Skeletal muscle satellite cell (primary cell): ENCODE results near the gene TAF1B.

Source experiments
- H3K27me3 ChIP-seq: 2 replicates; pipeline ENCODE4 v1.7.0; 2013; ENCODE audit warnings: low read length; ENCODE audit not compliant: control insufficient read depth, insufficient read depth
- H3K36me3 ChIP-seq: 2 replicates; pipeline ENCODE4 v1.7.0; 2013; ENCODE audit warnings: mild to moderate bottlenecking, control low read depth, low read length; ENCODE audit not compliant: insufficient read depth
- H3K4me1 ChIP-seq: 2 replicates; pipeline ENCODE4 v1.7.0; 2013; ENCODE audit warnings: low read length; ENCODE audit not compliant: control insufficient read depth, insufficient read depth
- H3K4me2 ChIP-seq: 2 replicates; pipeline ENCODE4 v1.7.0; 2013; ENCODE audit warnings: mild to moderate bottlenecking, low read length
- H3K4me3 ChIP-seq: 2 replicates; pipeline ENCODE4 v1.7.0; 2013; ENCODE audit warnings: low read length
- H3K9ac ChIP-seq: 2 replicates; pipeline ENCODE4 v1.7.0; 2013; ENCODE audit warnings: mild to moderate bottlenecking, low read depth, low read length, moderate library complexity
- H3K9me3 ChIP-seq: replicated peaks from 2 replicates; pipeline ENCODE4 v1.7.0; 2013; ENCODE audit warnings: mild to moderate bottlenecking, control low read depth, low read length

Gene TAF1B

DNA sequence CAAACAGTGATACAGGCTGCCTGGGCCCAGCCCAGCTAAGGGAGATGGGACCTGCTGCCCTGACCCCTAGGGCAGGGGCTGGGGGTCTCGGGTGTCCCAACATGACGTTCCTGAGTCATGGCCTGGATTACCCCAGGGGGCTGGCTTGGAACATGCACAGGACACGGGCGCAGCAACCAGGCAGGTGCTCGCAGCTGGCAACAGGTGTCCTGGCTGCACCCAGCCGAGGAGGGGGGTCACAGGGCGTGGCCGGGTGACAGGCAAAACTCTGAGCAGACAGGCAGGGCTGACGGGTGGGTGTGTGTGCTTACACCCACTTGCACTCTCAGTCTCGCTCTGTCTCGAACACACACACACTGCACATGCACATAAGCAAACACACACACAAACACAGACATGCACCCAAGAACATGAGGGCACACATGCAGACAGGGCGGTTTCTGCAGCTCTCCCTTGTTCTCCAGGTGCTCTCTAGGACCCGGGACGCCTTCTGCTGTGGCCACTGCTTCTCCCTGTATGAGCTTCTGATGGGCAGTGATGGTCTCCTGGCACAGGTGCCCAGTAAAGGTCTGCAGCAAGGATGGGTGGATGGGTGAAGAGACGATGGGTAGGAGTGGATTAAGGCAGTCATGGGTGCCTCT lies 33.7 kb upstream of the TAF1B start:
- Histone ChIP-seq H3K4me2 (no peak overlapping the region), H3K36me3 (no peaks in the 10 kb centered on the region), H3K4me1 (peaks cover 23% of the 10 kb centered on the region), H3K9ac (no peak overlapping the region), H3K4me3 (no peak overlapping the region), H3K9me3 (no peaks in the 10 kb centered on the region), H3K27me3 (peaks cover 5% of the 10 kb centered on the region)

DNA sequence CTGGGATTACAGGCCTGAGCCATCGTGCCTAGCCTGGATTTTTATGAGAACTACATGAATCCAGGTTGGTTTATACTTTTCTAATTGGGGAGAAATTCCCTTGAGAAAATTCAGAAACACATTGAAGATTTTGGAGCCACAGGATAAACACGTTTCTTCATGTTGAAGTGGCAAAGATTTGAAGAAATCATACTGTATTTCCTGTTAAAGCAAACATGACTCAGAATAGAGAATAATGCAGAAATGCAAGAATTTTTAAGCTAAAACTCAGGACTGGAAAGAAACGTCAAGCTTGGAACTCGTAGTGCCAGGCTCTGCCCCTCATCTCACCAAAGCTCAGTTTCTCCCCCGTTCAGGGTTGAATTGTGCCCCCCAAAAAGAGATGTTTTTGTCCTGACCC lies 32.1 kb upstream of the TAF1B start:
- no peak overlapping the region for H3K4me3 ChIP-seq
- H3K9ac ChIP-seq, result no peak overlapping the region
- H3K4me2 ChIP-seq, result no peak overlapping the region
- H3K9me3 ChIP-seq, result no peaks in the 10 kb centered on the region
- H3K4me1 ChIP-seq, result peaks cover 16% of the 10 kb centered on the region
- H3K36me3 ChIP-seq, result no peaks in the 10 kb centered on the region
- H3K27me3 ChIP-seq, result peaks cover 9% of the 10 kb centered on the region

DNA sequence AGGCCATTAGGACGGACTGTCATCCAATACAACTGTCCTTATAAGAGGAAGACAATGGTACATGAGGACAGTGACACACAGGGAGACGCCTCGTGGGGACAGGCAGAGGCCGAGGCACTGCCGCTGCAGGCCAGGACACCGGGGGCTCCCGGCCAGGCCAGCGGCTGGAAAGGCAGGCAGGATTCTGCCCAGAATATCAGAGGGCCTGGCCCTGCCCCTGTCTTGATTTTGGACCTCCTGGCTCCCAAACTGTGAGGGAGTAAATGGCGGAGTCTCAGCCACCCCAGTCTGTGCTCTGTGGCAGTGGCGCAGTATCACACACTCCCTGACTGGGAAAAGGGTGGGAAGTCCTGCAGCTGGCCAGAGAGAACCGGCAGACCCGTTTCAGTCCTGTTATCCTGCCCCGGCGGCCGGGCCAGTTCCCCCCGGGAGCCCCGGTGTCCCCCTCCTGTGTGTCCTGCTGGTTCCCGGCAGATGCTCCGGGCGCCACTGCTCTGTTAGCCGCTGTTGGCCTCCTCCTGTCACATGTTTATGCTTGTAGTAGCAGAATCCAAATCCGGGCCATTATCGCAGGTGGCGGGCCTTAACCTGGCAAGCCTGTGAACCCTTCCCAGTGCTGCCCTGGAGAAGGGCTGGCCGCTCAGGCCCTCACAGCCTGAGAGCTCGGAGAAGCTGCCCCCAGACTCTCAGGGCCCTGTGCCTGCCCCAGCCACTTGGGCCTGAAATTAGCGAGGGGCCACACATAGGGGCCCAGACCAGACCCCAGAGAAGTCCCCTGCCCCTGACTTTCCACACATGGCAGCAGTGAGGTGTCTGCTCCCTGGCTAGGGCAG lies 31.4 kb upstream of the TAF1B start:
- peaks cover 5% of the 10 kb centered on the region for H3K27me3 ChIP-seq
- H3K4me2 ChIP-seq, result no peak overlapping the region
- H3K4me3 ChIP-seq, result no peak overlapping the region
- H3K9ac ChIP-seq, result no peak overlapping the region
- no peaks in the 10 kb centered on the region for H3K36me3 ChIP-seq
- H3K4me1 ChIP-seq, result peaks cover 16% of the 10 kb centered on the region
- H3K9me3 ChIP-seq, result no peaks in the 10 kb centered on the region

DNA sequence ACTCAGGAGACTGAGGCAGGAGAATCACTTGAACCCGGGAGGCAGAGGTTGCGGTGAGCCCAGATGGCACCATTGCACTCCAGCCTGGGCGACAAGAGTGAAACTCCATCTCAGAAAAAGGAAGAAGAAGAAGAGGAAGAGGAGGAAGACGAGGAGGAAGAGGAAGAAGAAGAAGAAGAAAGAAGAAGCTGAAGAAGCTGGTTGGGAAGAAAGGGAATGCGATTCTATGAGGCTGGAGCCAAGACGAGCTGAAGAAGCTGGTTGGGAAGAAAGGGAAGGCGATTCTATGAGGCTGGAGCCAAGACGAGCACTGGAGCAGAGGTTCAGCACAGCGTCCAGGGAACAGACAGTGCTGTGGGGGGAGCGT lies 30.3 kb upstream of the TAF1B start:
- Histone ChIP-seq H3K9ac (no peak overlapping the region), H3K36me3 (no peaks in the 10 kb centered on the region), H3K4me3 (no peak overlapping the region), H3K9me3 (no peaks in the 10 kb centered on the region), H3K4me1 (peaks cover 16% of the 10 kb centered on the region), H3K27me3 (peaks cover 4% of the 10 kb centered on the region), H3K4me2 (no peak overlapping the region)

DNA sequence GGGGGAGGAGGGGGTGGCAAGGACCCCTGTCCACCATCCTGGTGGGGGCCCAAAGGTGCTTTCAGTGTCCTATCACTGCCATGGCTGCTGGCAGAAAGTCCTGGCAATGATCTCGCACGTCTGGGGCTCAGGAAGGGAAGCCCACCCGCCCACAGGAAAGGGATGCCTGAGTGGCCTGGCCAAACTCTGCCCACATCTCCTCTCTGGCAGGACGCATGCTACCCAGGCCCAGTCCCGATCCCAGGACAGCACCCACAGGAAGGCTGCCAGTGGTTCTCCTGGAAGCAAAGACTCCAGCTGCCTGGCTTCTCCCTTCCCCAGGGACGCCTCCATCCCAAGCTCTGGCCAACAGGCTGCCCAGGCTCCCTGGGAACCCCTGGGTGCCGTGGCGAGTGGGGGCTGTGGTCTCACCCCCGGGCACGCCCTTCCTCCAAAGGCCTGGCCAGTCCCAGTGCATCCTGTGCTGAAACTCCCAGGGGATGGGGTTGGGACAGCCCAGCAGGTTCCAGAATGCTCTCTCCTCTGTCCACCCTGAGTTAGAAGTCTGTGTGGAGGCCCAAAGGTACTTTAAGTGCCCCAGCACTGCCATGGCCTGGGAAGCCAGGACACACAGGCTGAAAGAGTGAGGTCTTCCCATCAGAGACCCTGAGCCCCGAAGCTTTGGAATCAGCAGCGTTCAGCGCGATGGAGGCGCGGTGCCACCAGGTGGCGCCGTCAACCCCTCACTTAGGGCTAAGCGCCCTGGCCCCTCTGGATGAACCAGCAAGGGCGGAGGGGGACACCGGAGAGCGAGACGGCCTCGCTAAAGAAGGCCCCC lies 29.8 kb upstream of the TAF1B start:
- H3K4me2 ChIP-seq, result peak overlapping the region; percentile 79
- H3K36me3 ChIP-seq, result no peaks in the 10 kb centered on the region
- peak overlapping the region; percentile 55 for H3K4me3 ChIP-seq
- no peaks in the 10 kb centered on the region for H3K9me3 ChIP-seq
- H3K27me3 ChIP-seq, result peaks cover 4% of the 10 kb centered on the region
- H3K4me1 ChIP-seq, result peaks cover 16% of the 10 kb centered on the region
- no peak overlapping the region for H3K9ac ChIP-seq

DNA sequence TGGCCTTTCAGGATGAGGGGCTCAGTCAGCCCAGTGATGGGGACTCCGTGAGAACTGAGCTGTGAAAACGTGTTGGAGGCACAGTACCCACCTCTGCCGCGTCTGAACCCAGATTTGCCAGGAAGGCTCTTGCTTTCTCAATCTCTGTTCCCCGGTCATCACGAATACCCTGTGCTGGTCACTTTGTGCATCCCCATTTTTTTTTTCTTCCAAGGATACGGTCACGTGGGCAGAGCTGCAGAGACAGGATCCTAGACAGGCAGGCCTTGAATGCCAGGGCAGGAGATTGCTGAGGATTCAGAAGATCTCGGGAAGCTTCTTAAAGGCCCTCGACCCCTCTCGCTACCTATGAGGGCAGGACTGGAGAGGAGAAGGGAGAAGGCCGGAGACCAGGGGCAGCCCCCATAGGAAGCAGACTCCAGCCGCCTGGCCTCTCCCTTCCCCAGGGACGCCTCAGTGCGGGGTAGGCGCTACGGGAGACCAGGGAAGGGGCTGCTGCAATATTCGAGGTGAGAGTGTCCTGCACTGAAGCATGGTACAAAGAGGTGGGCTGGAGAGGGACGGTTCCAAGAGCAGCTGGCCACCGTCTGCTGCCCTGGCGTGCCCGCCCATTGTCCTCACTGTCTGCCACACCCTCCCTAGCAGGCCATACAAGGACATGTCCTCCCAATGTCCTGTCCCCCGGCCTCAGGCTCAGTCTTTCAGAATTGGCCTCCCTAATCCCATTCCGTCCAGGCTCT lies 29.0 kb upstream of the TAF1B start:
- peak overlapping the region; percentile 79 for H3K4me2 ChIP-seq
- H3K4me3 ChIP-seq, result peak overlapping the region; percentile 55
- H3K9me3 ChIP-seq, result no peaks in the 10 kb centered on the region
- no peaks in the 10 kb centered on the region for H3K36me3 ChIP-seq
- no peak overlapping the region for H3K9ac ChIP-seq
- peaks cover 4% of the 10 kb centered on the region for H3K27me3 ChIP-seq
- peaks cover 16% of the 10 kb centered on the region for H3K4me1 ChIP-seq

DNA sequence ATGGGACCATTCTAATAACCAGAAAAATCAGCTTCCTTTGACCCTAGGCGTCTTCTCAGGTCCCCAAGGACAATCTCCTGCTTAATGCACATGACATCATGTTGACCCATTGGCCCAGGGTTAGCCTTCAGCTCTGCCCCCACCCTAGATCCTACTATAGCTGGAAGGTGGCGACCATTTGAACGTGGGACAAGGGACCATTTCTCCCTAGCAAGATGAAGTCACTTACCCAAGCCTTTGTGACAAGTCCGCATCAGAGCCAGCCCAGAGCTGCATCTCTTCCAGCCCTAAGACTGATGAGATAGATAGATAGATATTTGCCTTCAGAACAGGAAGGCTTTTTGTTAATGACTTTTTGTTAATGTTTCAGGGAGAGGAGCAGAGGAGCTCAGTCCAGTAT lies 28.2 kb upstream of the TAF1B start:
- H3K9me3 ChIP-seq, result no peaks in the 10 kb centered on the region
- no peak overlapping the region for H3K4me3 ChIP-seq
- peaks cover 19% of the 10 kb centered on the region for H3K4me1 ChIP-seq
- no peak overlapping the region for H3K9ac ChIP-seq
- H3K36me3 ChIP-seq, result no peaks in the 10 kb centered on the region
- H3K4me2 ChIP-seq, result no peak overlapping the region
- peaks cover 4% of the 10 kb centered on the region for H3K27me3 ChIP-seq

DNA sequence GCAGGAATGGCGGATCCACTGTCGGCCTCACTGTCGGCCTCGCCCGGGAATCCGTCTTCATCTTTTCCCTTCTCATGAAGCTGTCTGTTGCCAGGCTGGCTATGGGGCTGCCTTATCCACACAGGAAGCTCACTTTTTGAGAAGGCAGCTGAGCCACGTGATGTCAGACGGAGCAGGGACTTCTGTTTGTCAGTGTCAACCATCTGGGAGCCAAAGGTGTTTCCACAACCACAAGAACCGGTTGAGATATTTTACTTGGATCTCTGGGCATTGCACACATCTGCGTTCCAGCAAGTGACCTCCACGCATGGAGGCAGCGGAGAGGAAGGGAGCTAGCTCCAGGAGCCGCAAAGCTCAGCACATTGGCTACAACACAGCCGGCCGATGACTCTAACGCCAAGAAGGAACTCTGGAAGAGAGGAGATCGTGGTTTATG lies 27.4 kb upstream of the TAF1B start:
- H3K4me1 ChIP-seq, result peaks cover 19% of the 10 kb centered on the region
- no peak overlapping the region for H3K9ac ChIP-seq
- H3K36me3 ChIP-seq, result no peaks in the 10 kb centered on the region
- H3K4me2 ChIP-seq, result no peak overlapping the region
- H3K27me3 ChIP-seq, result peaks cover 4% of the 10 kb centered on the region
- H3K9me3 ChIP-seq, result no peaks in the 10 kb centered on the region
- H3K4me3 ChIP-seq, result no peak overlapping the region

DNA sequence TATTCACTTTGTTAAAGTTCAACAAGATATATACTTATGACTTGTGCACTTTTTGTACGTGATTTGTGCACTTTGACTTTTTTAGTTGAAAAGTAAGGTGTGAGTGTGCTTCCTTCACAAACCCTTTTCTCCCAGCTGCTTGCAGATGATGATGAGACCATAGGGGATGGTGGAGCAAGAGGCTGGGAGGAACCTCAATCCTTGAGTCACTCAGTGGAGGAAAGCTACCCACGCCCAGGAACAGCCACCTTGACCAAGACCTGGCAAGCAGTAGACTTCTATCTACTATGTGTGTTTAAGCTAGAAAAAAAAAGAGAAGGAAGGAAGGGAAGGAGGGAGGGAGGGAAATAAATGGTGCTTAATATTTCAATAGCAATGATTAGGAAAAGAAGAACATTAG lies 25.2 kb upstream of the TAF1B start:
- H3K27me3 ChIP-seq, result peaks cover 4% of the 10 kb centered on the region
- H3K4me1 ChIP-seq, result peaks cover 11% of the 10 kb centered on the region
- no peaks in the 10 kb centered on the region for H3K36me3 ChIP-seq
- no peaks in the 10 kb centered on the region for H3K9me3 ChIP-seq
- no peak overlapping the region for H3K4me3 ChIP-seq
- no peak overlapping the region for H3K4me2 ChIP-seq
- H3K9ac ChIP-seq, result no peak overlapping the region

DNA sequence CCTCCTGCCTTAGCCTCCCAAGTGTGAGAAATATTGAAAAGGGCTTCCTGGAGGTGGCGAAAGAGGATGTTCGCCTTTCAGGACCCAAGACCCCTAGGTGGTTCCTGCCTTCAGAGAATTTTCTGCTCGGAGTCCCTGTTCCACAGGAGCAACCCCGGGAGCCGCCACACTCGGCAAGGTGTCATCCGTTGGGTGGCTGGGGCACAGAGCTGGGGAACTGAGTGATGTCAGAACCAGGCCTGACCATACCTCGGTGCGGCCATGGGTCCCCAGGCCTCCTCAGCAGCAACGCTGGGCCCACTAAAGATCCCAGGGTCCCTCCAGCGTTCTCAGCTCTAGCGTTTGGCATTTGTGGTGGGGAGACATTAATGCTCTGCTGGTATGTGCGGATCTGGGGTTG lies 23.7 kb upstream of the TAF1B start:
- H3K4me2 ChIP-seq, result no peak overlapping the region
- H3K4me3 ChIP-seq, result no peak overlapping the region
- no peaks in the 10 kb centered on the region for H3K9me3 ChIP-seq
- peaks cover 3% of the 10 kb centered on the region for H3K4me1 ChIP-seq
- H3K9ac ChIP-seq, result no peak overlapping the region
- H3K36me3 ChIP-seq, result no peaks in the 10 kb centered on the region
- peaks cover 4% of the 10 kb centered on the region for H3K27me3 ChIP-seq
